ENCODE measurements around the gene SINHCAF.

Gene SINHCAF

DNA sequence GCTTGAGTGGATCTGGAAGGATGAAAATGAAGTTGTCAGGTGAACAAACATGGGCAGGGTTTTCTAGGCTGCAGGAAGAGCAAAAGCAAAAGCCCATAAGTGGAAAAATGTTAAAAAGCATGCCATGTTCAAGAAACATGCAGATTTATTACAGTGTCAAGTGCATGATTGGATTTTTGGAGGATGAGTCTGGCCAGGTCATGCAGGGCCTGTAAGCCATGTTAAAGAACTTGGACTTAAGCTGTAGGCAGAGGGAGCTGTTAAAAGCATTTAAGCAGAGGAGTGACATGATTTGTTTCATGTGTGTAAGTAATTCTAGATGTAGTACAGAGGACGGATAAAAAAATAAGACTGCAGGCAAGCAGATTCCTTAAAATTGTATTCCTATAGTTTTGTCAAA, 16.3 kb upstream of the SINHCAF start:
- Histone ChIP-seq H3K4me3 (no peak overlapping the region), H4K20me1 (no peaks in the 10 kb centered on the region), H3K4me1 (no peaks in the 10 kb centered on the region), H3K9ac (no peak overlapping the region), H3K4me2 (no peak overlapping the region), H3K36me3 (no peaks in the 10 kb centered on the region), H3K27me3 (no peaks in the 10 kb centered on the region), H3K27ac (no peak overlapping the region), H3K9me3 (replicated peaks in 1 of 11) (no peaks in the 10 kb centered on the region)
- TF ChIP-seq Cebpa-rat (IDR thresholded peaks at IDR 0.05), result no peak

- H3K9ac ChIP-seq, result no peak overlapping the region
- TF ChIP-seq Cebpa-rat (IDR thresholded peaks at IDR 0.05), result no peak
- no peak overlapping the region for H3K27ac ChIP-seq
- no peaks in the 10 kb centered on the region for H3K9me3 ChIP-seq (replicated peaks in 1 of 11)
- H3K4me3 ChIP-seq, result no peak overlapping the region
- H3K4me2 ChIP-seq, result no peak overlapping the region
- no peaks in the 10 kb centered on the region for H3K36me3 ChIP-seq
- no peaks in the 10 kb centered on the region for H4K20me1 ChIP-seq
- H3K4me1 ChIP-seq, result no peaks in the 10 kb centered on the region
- no peaks in the 10 kb centered on the region for H3K27me3 ChIP-seq
Observed at GRCh38 chr12:31339831-31340622, 14.1 kb upstream of the SINHCAF start.

GRCh38 chr12:31337952-31338351, 12.0 kb upstream of the SINHCAF start:
- Histone ChIP-seq H3K4me1 (peaks cover 0 to 5% (median 0%) of the 10 kb centered on the region in 10 experiments; a peak in 6 of 20 replicates), H3K36me3 (no peaks in the 10 kb centered on the region), H3K27me3 (no peaks in the 10 kb centered on the region), H3K4me2 (no peak overlapping the region), H3K9me3 (replicated peaks in 1 of 11) (no peaks in the 10 kb centered on the region), H4K20me1 (no peaks in the 10 kb centered on the region), H3K9ac (no peak overlapping the region), H3K27ac (no peak overlapping the region), H3K4me3 (no peak overlapping the region)
- no peak for TF ChIP-seq Cebpa-rat (IDR thresholded peaks at IDR 0.05)

DNA sequence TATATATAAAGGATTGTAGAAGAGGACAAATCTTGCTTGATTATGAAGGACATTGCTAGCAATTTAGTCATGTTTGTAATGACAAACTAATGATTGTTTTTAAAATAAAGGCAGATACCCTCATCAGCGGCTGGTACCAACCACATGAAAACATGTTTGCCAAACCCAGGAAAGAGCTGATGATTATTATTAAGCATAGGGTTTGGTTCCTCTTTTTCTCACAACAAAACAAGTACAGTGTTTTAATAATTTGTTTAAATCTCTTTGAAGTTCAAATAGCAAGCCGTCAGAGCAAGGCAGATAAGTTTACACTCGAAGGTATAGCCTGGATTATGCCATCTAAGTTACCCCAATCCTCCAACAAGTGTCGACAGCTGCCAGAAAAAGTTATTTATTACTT, 5.3 kb upstream of the SINHCAF start:
- Histone ChIP-seq H3K27ac (no peak overlapping the region; a peak in 1 of 22 replicates), H3K36me3 (no peaks in the 10 kb centered on the region), H3K27me3 (no peaks in the 10 kb centered on the region), H3K4me2 (peak overlapping the region; percentile 11 to 53 (median 35); a peak in 19 of 22 replicates), H3K4me1 (peaks cover 8 to 25% (median 19%) of the 10 kb centered on the region in 10 experiments), H3K4me3 (no peak overlapping the region), H4K20me1 (no peaks in the 10 kb centered on the region), H3K9me3 (replicated peaks in 1 of 11) (no peaks in the 10 kb centered on the region), H3K9ac (no peak overlapping the region)
- no peak for TF ChIP-seq Cebpa-rat (IDR thresholded peaks at IDR 0.05)

GRCh38 chr12:31326736-31327659, 1.0 kb upstream of the SINHCAF start:
- Histone ChIP-seq H3K4me3 (peak overlapping the region; percentile 83 to 96 (median 94)), H4K20me1 (peaks cover 2 to 28% (median 21%) of the 10 kb centered on the region in 11 experiments; a peak in 21 of 22 replicates), H3K9me3 (replicated peaks in 1 of 11) (no peaks in the 10 kb centered on the region), H3K9ac (peak overlapping the region; percentile 71 to 100 (median 98)), H3K4me2 (peak overlapping the region; percentile 63 to 94 (median 80)), H3K36me3 (no peaks in the 10 kb centered on the region), H3K27ac (peak overlapping the region in 10 of 11 experiments; percentile 50 to 99 (median 97); a peak in 17 of 22 replicates), H3K27me3 (no peaks in the 10 kb centered on the region), H3K4me1 (peaks cover 18 to 32% (median 29%) of the 10 kb centered on the region in 10 experiments)
- TF ChIP-seq Cebpa-rat (IDR thresholded peaks at IDR 0.05), result no peak

GRCh38 chr12:31325524-31325875, 450 bp downstream of the SINHCAF start:
- H3K4me1 ChIP-seq, result peaks cover 23 to 36% (median 34%) of the 10 kb centered on the region in 10 experiments
- peak overlapping the region; percentile 90 to 99 (median 98) for H3K27ac ChIP-seq
- peaks cover 15 to 43% (median 36%) of the 10 kb centered on the region in 11 experiments; a peak in 21 of 22 replicates for H4K20me1 ChIP-seq
- peak overlapping the region; percentile 83 to 96 (median 94) for H3K4me3 ChIP-seq
- no peaks in the 10 kb centered on the region for H3K36me3 ChIP-seq
- TF ChIP-seq Cebpa-rat (IDR thresholded peaks at IDR 0.05), result no peak
- H3K9me3 ChIP-seq (replicated peaks in 1 of 11), result no peaks in the 10 kb centered on the region
- H3K4me2 ChIP-seq, result peak overlapping the region; percentile 80 to 98 (median 90)
- peak overlapping the region; percentile 95 to 100 (median 98) for H3K9ac ChIP-seq
- H3K27me3 ChIP-seq, result no peaks in the 10 kb centered on the region

GRCh38 chr12:31324845-31325523, 966 bp downstream of the SINHCAF start:
- Histone ChIP-seq H3K27ac (peak overlapping the region; percentile 90 to 99 (median 98)), H3K4me3 (peak overlapping the region; percentile 83 to 96 (median 94)), H3K36me3 (no peaks in the 10 kb centered on the region)

GRCh38 chr12:31324116-31324844, 1.7 kb downstream of the SINHCAF start:
- Histone ChIP-seq H3K4me1 (peaks cover 35 to 48% (median 45%) of the 10 kb centered on the region in 10 experiments), H3K9ac (peak overlapping the region; percentile 95 to 100 (median 98)), H3K27me3 (no peaks in the 10 kb centered on the region), H3K4me3 (peak overlapping the region; percentile 83 to 96 (median 94)), H3K27ac (peak overlapping the region; percentile 90 to 99 (median 98)), H3K36me3 (no peaks in the 10 kb centered on the region), H3K4me2 (peak overlapping the region; percentile 80 to 98 (median 90)), H3K9me3 (replicated peaks in 1 of 11) (no peaks in the 10 kb centered on the region), H4K20me1 (peaks cover 28 to 56% (median 48%) of the 10 kb centered on the region in 11 experiments; a peak in 21 of 22 replicates)
- TF ChIP-seq Cebpa-rat (IDR thresholded peaks at IDR 0.05), result no peak

More at GRCh38 chr12:31324845-31325523, 966 bp downstream of the SINHCAF start:
- peak overlapping the region; percentile 80 to 98 (median 90) for H3K4me2 ChIP-seq
- H3K27me3 ChIP-seq, result no peaks in the 10 kb centered on the region
- H4K20me1 ChIP-seq, result peaks cover 21 to 48% (median 41%) of the 10 kb centered on the region in 11 experiments; a peak in 21 of 22 replicates
- peak overlapping the region; percentile 95 to 100 (median 98) for H3K9ac ChIP-seq
- no peak for TF ChIP-seq Cebpa-rat (IDR thresholded peaks at IDR 0.05)
- peaks cover 28 to 41% (median 38%) of the 10 kb centered on the region in 10 experiments for H3K4me1 ChIP-seq
- H3K9me3 ChIP-seq (replicated peaks in 1 of 11), result no peaks in the 10 kb centered on the region

Data from BLaER1 treated with 17β-estradiol and CSF1 and Interleukin-3, amounts not matched to agents 10 nM and 100 nM (cell line).